Parathyroid adenoma (tissue), 2 donors: ENCODE data around the gene CCDC83.
"Not testable (repeated sequence)": the region's sequence is repeated elsewhere in the genome, so short reads cannot be mapped to it uniquely, and the experiment has no call there.

Source experiments
- H2AFZ ChIP-seq: fragments of 300-600 bp; sonication (generic); one replicate; pipeline ENCODE4 v1.7.0; 2017; ENCODE audit warnings: antibody characterized with exemption, mild to moderate bottlenecking
- H3K27ac ChIP-seq: fragments of 300-600 bp; sonication (generic); one replicate; pipeline ENCODE4 v1.7.0; 2017
- H3K27me3 ChIP-seq: fragments of 300-600 bp; sonication (generic); one replicate; pipeline ENCODE4 v1.7.0; 2017; ENCODE audit warnings: low read length; ENCODE audit not compliant: control insufficient read depth, insufficient read depth
- H3K36me3 ChIP-seq: fragments of 300-600 bp; sonication (generic); one replicate; pipeline ENCODE4 v1.7.0; 2017; ENCODE audit warnings: low read length; ENCODE audit not compliant: control insufficient read depth, insufficient read depth
- H3K4me1 ChIP-seq: fragments of 300-600 bp; sonication (generic); one replicate; pipeline ENCODE4 v1.7.0; 2017; ENCODE audit warnings: control low read depth
- H3K4me2 ChIP-seq: fragments of 300-600 bp; sonication (generic); one replicate; pipeline ENCODE4 v1.7.0; 2017; ENCODE audit warnings: low read length
- H3K4me3 ChIP-seq: fragments of 300-600 bp; sonication (generic); one replicate; pipeline ENCODE4 v1.7.0; 2017; ENCODE audit warnings: low read depth, low read length
- H3K79me2 ChIP-seq: fragments of 300-600 bp; sonication (generic); one replicate; pipeline ENCODE4 v1.7.0; 2017; ENCODE audit warnings: control low read depth
- H3K9ac ChIP-seq: fragments of 300-600 bp; sonication (generic); one replicate; pipeline ENCODE4 v1.7.0; 2017; ENCODE audit warnings: mild to moderate bottlenecking
- H3K9me3 ChIP-seq: fragments of 300-600 bp; sonication (generic); one replicate; pipeline ENCODE4 v1.7.0; 2017; ENCODE audit warnings: low read length; ENCODE audit not compliant: control insufficient read depth
- TF ChIP-seq, protein P1 (sequence below): fragments of 300-600 bp; sonication (generic); IDR thresholded peaks from one replicate; pipeline ENCODE4 v1.7.0; 2017; ENCODE audit warnings: antibody characterized with exemption, mild to moderate bottlenecking
- donor health status: primary hyperparathyroidism.

CCDC83 gene

DNA sequence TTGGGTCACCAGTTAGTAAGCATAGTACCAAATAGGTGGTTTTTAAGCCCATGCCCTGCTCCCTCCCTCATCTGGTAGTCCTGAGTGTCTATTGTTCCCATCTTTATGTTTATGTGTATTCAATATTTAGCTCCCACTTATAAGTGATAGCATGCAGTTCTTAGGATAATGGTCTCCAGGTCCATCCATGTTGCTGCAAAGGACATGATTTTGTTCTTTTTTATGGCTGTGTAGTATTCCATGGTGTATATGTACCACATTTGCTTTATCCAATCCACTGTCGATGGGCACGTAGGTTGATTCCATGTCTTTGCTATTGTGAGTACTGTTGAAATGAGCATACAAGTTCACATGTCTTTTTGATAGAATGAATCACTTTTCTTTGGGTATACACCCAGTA is 26.0 kb upstream of the CCDC83 start:
- H2AFZ ChIP-seq = no peak overlapping the region
- H3K4me1 ChIP-seq = peaks cover 10% of the 10 kb centered on the region
- no peaks in the 10 kb centered on the region for H3K36me3 ChIP-seq
- no peak overlapping the region for H3K9ac ChIP-seq
- H3K9me3 ChIP-seq = no peaks in the 10 kb centered on the region
- H3K79me2 ChIP-seq = no peaks in the 10 kb centered on the region
- H3K27ac ChIP-seq = no peak overlapping the region
- H3K4me3 ChIP-seq = no peak overlapping the region
- no peaks in the 10 kb centered on the region for H3K27me3 ChIP-seq
- TF ChIP-seq, protein P1, sequence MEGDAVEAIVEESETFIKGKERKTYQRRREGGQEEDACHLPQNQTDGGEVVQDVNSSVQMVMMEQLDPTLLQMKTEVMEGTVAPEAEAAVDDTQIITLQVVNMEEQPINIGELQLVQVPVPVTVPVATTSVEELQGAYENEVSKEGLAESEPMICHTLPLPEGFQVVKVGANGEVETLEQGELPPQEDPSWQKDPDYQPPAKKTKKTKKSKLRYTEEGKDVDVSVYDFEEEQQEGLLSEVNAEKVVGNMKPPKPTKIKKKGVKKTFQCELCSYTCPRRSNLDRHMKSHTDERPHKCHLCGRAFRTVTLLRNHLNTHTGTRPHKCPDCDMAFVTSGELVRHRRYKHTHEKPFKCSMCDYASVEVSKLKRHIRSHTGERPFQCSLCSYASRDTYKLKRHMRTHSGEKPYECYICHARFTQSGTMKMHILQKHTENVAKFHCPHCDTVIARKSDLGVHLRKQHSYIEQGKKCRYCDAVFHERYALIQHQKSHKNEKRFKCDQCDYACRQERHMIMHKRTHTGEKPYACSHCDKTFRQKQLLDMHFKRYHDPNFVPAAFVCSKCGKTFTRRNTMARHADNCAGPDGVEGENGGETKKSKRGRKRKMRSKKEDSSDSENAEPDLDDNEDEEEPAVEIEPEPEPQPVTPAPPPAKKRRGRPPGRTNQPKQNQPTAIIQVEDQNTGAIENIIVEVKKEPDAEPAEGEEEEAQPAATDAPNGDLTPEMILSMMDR = no peak
- H3K4me2 ChIP-seq = no peak overlapping the region

DNA sequence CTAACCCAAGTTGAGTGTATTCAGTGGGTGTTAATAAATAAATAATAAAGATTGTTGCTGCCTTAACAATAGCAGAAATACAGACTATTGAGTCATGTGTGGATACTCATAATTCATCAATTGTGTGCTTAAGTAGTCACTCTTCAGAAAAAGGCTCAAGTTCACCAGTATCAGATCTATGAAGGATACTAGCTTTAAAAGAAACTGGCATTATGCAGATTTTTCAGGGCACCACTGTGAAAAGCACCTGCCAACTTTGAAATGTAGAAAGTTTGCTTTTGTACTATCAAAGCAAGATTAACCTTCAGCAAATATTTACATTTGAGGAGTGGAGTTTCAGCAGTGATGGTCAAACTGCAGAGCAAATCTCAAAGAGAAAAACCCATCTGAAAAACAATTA is 24.1 kb upstream of the CCDC83 start:
- H3K27ac ChIP-seq = no peak overlapping the region
- H3K36me3 ChIP-seq = no peaks in the 10 kb centered on the region
- H2AFZ ChIP-seq = no peak overlapping the region
- no peaks in the 10 kb centered on the region for H3K79me2 ChIP-seq
- H3K4me2 ChIP-seq = no peak overlapping the region
- H3K9ac ChIP-seq = no peak overlapping the region
- no peak overlapping the region for H3K4me3 ChIP-seq
- H3K27me3 ChIP-seq = no peaks in the 10 kb centered on the region
- TF ChIP-seq, protein P1 = no peak
- H3K9me3 ChIP-seq = no peaks in the 10 kb centered on the region
- H3K4me1 ChIP-seq = peaks cover 10% of the 10 kb centered on the region

DNA sequence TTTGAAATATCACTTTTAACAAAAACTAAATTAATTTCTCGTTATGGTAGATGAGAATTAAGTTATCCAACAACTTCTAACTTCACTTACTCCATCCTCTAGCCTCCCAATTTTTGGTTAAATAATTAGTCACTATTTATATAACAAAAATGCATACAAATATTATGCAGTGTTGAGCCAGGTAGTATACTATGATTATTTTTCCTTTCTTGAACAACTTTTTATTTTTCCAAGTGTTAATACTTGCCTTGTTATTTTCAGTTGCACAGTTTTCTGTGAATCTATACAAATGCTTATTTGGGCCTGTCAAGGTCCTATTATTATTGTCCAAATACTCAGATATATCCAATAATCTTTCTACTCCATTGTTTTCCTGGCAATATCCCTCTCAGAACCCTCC is 19.9 kb upstream of the CCDC83 start:
- Histone ChIP-seq H3K27ac (no peak overlapping the region), H3K79me2 (no peaks in the 10 kb centered on the region), H3K9me3 (no peaks in the 10 kb centered on the region), H3K27me3 (no peaks in the 10 kb centered on the region), H2AFZ (no peak overlapping the region), H3K36me3 (no peaks in the 10 kb centered on the region), H3K4me1 (no peaks in the 10 kb centered on the region), H3K9ac (no peak overlapping the region), H3K4me2 (no peak overlapping the region), H3K4me3 (no peak overlapping the region)
- TF ChIP-seq, protein P1 = no peak

DNA sequence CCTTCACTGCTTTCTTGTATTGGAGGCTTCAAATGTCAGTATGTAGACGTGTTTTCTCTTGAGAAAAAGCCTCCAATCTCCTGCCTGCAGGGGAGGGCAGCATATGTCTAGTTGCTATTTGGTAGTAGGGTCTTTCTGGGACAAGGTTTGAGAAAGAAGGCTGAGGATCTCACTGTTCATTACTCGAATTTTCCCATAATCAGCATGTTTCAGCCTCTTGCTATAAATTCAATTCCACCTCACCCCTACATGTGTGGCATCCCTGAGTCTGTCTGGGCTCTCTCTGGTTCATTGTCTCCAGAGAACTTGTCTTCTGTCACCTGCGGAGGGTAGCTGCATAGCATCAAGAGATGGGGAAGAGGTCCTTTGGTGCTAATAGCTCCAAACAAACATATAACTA is 19.5 kb upstream of the CCDC83 start:
- H3K9ac ChIP-seq = no peak overlapping the region
- H3K79me2 ChIP-seq = no peaks in the 10 kb centered on the region
- no peaks in the 10 kb centered on the region for H3K4me1 ChIP-seq
- no peak overlapping the region for H2AFZ ChIP-seq
- TF ChIP-seq, protein P1 = no peak
- no peak overlapping the region for H3K27ac ChIP-seq
- no peak overlapping the region for H3K4me3 ChIP-seq
- no peaks in the 10 kb centered on the region for H3K9me3 ChIP-seq
- H3K4me2 ChIP-seq = no peak overlapping the region
- H3K36me3 ChIP-seq = no peaks in the 10 kb centered on the region
- no peaks in the 10 kb centered on the region for H3K27me3 ChIP-seq

DNA sequence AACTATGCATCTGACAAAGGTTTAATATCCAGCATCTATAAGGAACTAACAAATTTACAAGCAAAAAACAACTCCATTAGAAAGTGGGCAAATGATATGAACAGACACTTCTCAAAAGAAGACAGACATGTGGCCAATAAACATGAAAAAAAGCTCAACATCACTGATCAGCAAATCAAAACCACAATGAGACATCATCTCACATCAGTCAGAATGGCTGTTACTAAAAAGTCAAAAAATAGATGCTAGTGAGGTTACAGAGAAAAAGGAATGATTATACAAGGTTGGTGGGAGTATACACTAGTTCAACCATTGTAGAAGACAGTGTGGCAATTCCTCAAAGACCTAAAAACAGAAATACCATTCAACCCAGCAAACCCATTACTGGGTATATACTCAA is 14.3 kb upstream of the CCDC83 start:
- H3K36me3 ChIP-seq, H3K27ac ChIP-seq, H3K27me3 ChIP-seq, H3K79me2 ChIP-seq, H2AFZ ChIP-seq, H3K9me3 ChIP-seq, H3K4me1 ChIP-seq, H3K9ac ChIP-seq, H3K4me2 ChIP-seq, H3K4me3 ChIP-seq: not testable (repeated sequence)
